Mucosa of descending colon (tissue), 3 donors: ENCODE data around the gene CDK14. TPM values are rescaled to one million over a fixed set of nuclear protein-coding genes. Genes with fewer than 3 reads are reported as not detected.

ENCODE experiments used
- ATAC-seq: fragments of 200-7000 bp; cut with Tn5 transposase; one replicate; pipeline ENCODE4 v1.9.1; 2020; ENCODE audit warnings: mild to moderate bottlenecking, moderate library complexity
- DNase-seq, 3 donors: peaks; one replicate each; pipeline ENCODE4 v3.0.0-alpha.2; 2020
- H3K36me3 ChIP-seq: fragments of 200-600 bp; one replicate; pipeline ENCODE4 v1.8.0; 2021; ENCODE audit warnings: low read depth, mild to moderate bottlenecking
- H3K4me1 ChIP-seq: fragments of 200-600 bp; one replicate; pipeline ENCODE4 v1.8.0; 2021; ENCODE audit warnings: low read depth, mild to moderate bottlenecking
- H3K4me3 ChIP-seq: fragments of 200-600 bp; one replicate; pipeline ENCODE4 v1.8.0; 2021; ENCODE audit warnings: mild to moderate bottlenecking
- H3K9me3 ChIP-seq: fragments of 200-600 bp; one replicate; pipeline ENCODE4 v1.8.0; 2021; ENCODE audit warnings: mild to moderate bottlenecking
- CTCF ChIP-seq: fragments of 200-600 bp; IDR thresholded peaks from one replicate; pipeline ENCODE4 v1.8.0; 2022; ENCODE audit warnings: antibody characterized with exemption, mild to moderate bottlenecking
- intact Hi-C, 2 donors: fragments of 100-400 bp; cut with DNase I in 1 of 2; cut with micrococcal nuclease in 1 of 2; formaldehyde crosslinking; loops; one replicate each; pipeline versions ENCODE4 v1.11.0 to v1.11.1; 2022; cut with DNase I, micrococcal nuclease
- total RNA-seq, 3 donors: library from RNA; stranded (reverse); fragmentation: NEBNext Ultra II Directional in 2 of 3; extraction: Animal tissue kit (Norgen Biotek cat#: 25700) in 2 of 3; gene quantifications; one replicate each; pipeline versions ENCODE4 v1.2.1 to v1.2.4, GENCODE V29; 2021 to 2023
- donor health status: DM: no; HTN: no; CAD: no; lungs with moderate emphysema.
- donor health status: DM: no; HTN: no; CAD: no.
- donor health status: DM: no; HTN: yes; CAD: no.

CDK14 gene
- total RNA-seq, 3 donors from 2014 or later, result 5.4 to 24.4 (median 5.6) TPM

DNA sequence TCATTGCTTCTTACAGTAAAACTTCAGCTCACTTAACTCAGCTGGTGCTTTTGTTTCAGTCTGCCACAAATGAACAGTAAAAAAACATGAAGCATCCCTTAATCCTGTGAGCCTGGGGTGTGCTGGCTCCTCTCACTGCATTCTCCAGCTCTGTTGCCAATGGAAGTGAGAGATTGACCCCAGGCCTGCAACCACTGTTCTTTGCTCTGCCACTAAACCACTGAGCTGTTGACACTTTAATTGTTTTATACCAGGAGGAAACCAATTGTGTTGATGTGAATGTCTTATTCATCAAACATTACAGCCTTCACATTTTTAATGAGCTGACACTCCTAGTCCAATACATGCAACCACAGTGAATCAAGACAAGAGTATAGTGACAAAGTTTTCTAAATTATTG, 598.7 kb downstream of the CDK14 start:
- intact Hi-C loops, result no loop called here
- TF ChIP-seq CTCF, result no peak

GRCh38 chr7:91196058-91196457, 599.9 kb downstream of the CDK14 start:
- DNase-seq (no peak), ATAC-seq (no peak)
- Histone ChIP-seq H3K36me3 (no peaks in the 10 kb centered on the region), H3K4me1 (no peaks in the 10 kb centered on the region), H3K4me3 (no peak overlapping the region), H3K9me3 (no peaks in the 10 kb centered on the region)
- TF ChIP-seq CTCF, result no peak
- intact Hi-C loops, result no loop called here

More for the DNA sequence above, 598.7 kb downstream of the CDK14 start:
- ATAC-seq, result peak; percentile 32
- Histone ChIP-seq H3K4me1 (no peaks in the 10 kb centered on the region), H3K36me3 (no peaks in the 10 kb centered on the region), H3K9me3 (no peaks in the 10 kb centered on the region), H3K4me3 (no peak overlapping the region)
- no peak for DNase-seq

GRCh38 chr7:91198371-91198770, 602.2 kb downstream of the CDK14 start:
- DNase-seq, result no peak
- Histone ChIP-seq H3K4me1 (no peaks in the 10 kb centered on the region), H3K36me3 (no peaks in the 10 kb centered on the region), H3K9me3 (no peaks in the 10 kb centered on the region), H3K4me3 (no peak overlapping the region)
- intact Hi-C loops, result no loop called here
- no peak for TF ChIP-seq CTCF
- no peak for ATAC-seq

DNA sequence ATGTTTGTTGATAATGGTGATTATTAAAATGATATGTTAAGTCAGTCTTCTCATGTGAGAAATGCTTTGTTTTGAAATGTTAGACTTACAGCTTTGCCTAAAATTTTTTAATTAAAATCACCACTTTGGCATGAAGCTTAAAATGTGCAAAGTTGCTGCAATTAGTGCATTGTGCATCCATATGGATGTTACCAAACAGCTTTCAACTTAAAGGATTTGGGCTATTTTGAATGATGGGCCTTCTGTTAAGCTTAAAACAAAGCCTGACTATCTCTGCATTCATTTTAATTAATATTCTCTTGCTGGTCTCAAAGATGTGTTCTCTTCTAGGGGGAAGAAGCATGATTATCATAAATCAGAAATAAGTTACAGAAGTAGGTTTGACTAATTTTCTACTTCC, 603.5 kb downstream of the CDK14 start:
- intact Hi-C loops, result no loop called here
- no peak for TF ChIP-seq CTCF
- ATAC-seq, result no peak

GRCh38 chr7:91201442-91202113, 605.5 kb downstream of the CDK14 start:
- H3K4me3 ChIP-seq, result no peak overlapping the region
- H3K36me3 ChIP-seq, result no peaks in the 10 kb centered on the region
- H3K9me3 ChIP-seq, result no peaks in the 10 kb centered on the region
- H3K4me1 ChIP-seq, result no peaks in the 10 kb centered on the region
- DNase-seq (no peak), ATAC-seq (no peak)
- no peak for TF ChIP-seq CTCF
- intact Hi-C loops, result no loop called here

More for the DNA sequence above, 603.5 kb downstream of the CDK14 start:
- no peak for DNase-seq
- Histone ChIP-seq H3K36me3 (no peaks in the 10 kb centered on the region), H3K4me3 (no peak overlapping the region), H3K4me1 (no peaks in the 10 kb centered on the region), H3K9me3 (no peaks in the 10 kb centered on the region)
